Measurements from ENCODE around the gene ZNF174. TPM values are rescaled to one million over a fixed set of nuclear protein-coding genes. Genes with fewer than 3 reads are reported as not detected.

ZNF174 gene
- total and polyA plus RNA-seq, 2 of the 8 experiments (the other 6 are each of a cell fraction or from before 2014, with no cell fraction given) = 9.1 to 12.7 TPM

GRCh38 chr16:3400779-3401688, at the start of gene ZNF174, which contains the start of gene ZSCAN32 (continued):
- TF ChIP-seq ATF2 (IDR thresholded peaks at IDR 0.05; ENCODE audit: low read length) (no peak), TCF12 (IDR thresholded peaks at IDR 0.05; ENCODE audit: low read depth, low read length) (0 out of 2 replicates have a peak, but pooled peaks have one; percentile 29), BRCA1 (IDR thresholded peaks at IDR 0.05; ENCODE audit: low read depth, low read length) (no peak), CTBP2 (IDR thresholded peaks at IDR 0.05; ENCODE audit: borderline replicate concordance, insufficient read depth, insufficient read length, low read length) (no peak), KDM5A (IDR thresholded peaks at IDR 0.05; ENCODE audit: low read length) (no peak), RXRA (IDR thresholded peaks at IDR 0.05; ENCODE audit: insufficient read depth, low read depth, low read length) (no peak), EGR1 (IDR thresholded peaks at IDR 0.05; ENCODE audit: borderline replicate concordance, low read depth, low read length) (peak; percentile 63; the same call in 1 of the 2 replicates), SP2 (IDR thresholded peaks at IDR 0.05; ENCODE audit: low read length) (peak; percentile 72), RNF2 (IDR thresholded peaks at IDR 0.05; ENCODE audit: borderline replicate concordance, low read depth, low read length, missing control alignments, poor library complexity, severe bottlenecking) (no peak), BCL11A (IDR thresholded peaks at IDR 0.05; ENCODE audit: low read depth in 2 of 2, low read length in 2 of 2) (no peak), SP4 (IDR thresholded peaks at IDR 0.05; ENCODE audit: low read length) (0 out of 2 replicates have a peak, but pooled peaks have one; percentile 56), TBP (IDR thresholded peaks at IDR 0.05; ENCODE audit: low read depth, low read length) (peak; percentile 73), POLR2AphosphoS5 (IDR thresholded peaks at IDR 0.05; ENCODE audit: low read depth, low read length) (peak; percentile 71; the same call in 1 of the 2 replicates), POLR2A (IDR thresholded peaks at IDR 0.05; ENCODE audit: control extremely low read depth in 1 of 2, low read depth in 2 of 2, low read length in 2 of 2) (peak in 1 of 2 experiments; percentile 73; a peak in 2 of 3 replicates), MAFK (IDR thresholded peaks at IDR 0.05; ENCODE audit: low read depth, low read length) (no peak), SIN3A (conservative IDR thresholded peaks at IDR 0.05 in 1 of 2, IDR thresholded peaks at IDR 0.05 in 1 of 2; ENCODE audit: low read depth in 1 of 2, low read length in 2 of 2) (peak; percentile 67 to 83; a peak in 2 of 4 replicates), ZNF274 (IDR thresholded peaks at IDR 0.05; ENCODE audit: borderline replicate concordance, extremely low read depth, low read length) (no peak), TAF7 (optimal IDR thresholded peaks at IDR 0.05; ENCODE audit: borderline replicate concordance, low read depth, low read length) (peak; percentile 59), CHD2 (IDR thresholded peaks at IDR 0.05; ENCODE audit: low read length) (peak; percentile 88)

Measured in H1 (cell line).